Osteoblast (primary cell): ENCODE measurements around the gene PAQR6. TPM values are rescaled to one million over a fixed set of nuclear protein-coding genes. Genes with fewer than 3 reads are reported as not detected.

Experiments
- DNase-seq: peaks from one replicate; pipeline ENCODE4 v3.0.0; 2011; ENCODE audit warnings: low spot score, mixed read lengths; ENCODE audit not compliant: insufficient read length; ENCODE audit errors: missing footprints
- H2AFZ ChIP-seq: 2 replicates; pipeline ENCODE4 v1.6.0; 2011; ENCODE audit warnings: mild to moderate bottlenecking, low read length
- H3K27ac ChIP-seq: 2 replicates; pipeline ENCODE4 v1.5.1; 2011; ENCODE audit warnings: mild to moderate bottlenecking, low read depth, low read length, moderate library complexity
- H3K27me3 ChIP-seq: 2 replicates; pipeline ENCODE4 v1.6.0; 2012; ENCODE audit warnings: mild to moderate bottlenecking, control low read depth, inconsistent platforms, low read length, moderate library complexity; ENCODE audit not compliant: insufficient read depth
- H3K36me3 ChIP-seq: 2 replicates; pipeline ENCODE4 v1.5.1; 2011; ENCODE audit warnings: mild to moderate bottlenecking, low read length, control low read depth, moderate library complexity; ENCODE audit not compliant: insufficient read depth
- H3K4me1 ChIP-seq: 2 replicates; pipeline ENCODE4 v1.5.1; 2011; ENCODE audit warnings: mild to moderate bottlenecking, low read length, control low read depth, moderate library complexity; ENCODE audit not compliant: insufficient read depth
- H3K4me2 ChIP-seq: 2 replicates; pipeline ENCODE4 v1.6.0; 2011; ENCODE audit warnings: mild to moderate bottlenecking, low read length; ENCODE audit not compliant: insufficient read depth
- H3K4me3 ChIP-seq: fragments of 200-600 bp; sonication (generic); 3 replicates; pipeline ENCODE4 v1.5.1; 2012; ENCODE audit warnings: mild to moderate bottlenecking, low read length, inconsistent platforms; ENCODE audit not compliant: insufficient read depth
- H3K79me2 ChIP-seq: 2 replicates; pipeline ENCODE4 v1.6.0; 2012; ENCODE audit warnings: mild to moderate bottlenecking, low read length, control low read depth, inconsistent platforms; ENCODE audit not compliant: insufficient read depth
- H3K9me3 ChIP-seq: 2 replicates; pipeline ENCODE4 v1.5.1; 2011; ENCODE audit warnings: low read depth, low read length, control low read depth
- H4K20me1 ChIP-seq: 2 replicates; pipeline ENCODE4 v1.6.0; 2012; ENCODE audit warnings: mild to moderate bottlenecking, low read length, control low read depth; ENCODE audit not compliant: insufficient read depth
- CTCF ChIP-seq: IDR thresholded peaks from 2 replicates; pipeline ENCODE4 v1.5.1; 2011; ENCODE audit warnings: mild to moderate bottlenecking, low read depth, low read length, moderate library complexity; ENCODE audit errors: extremely low read depth
- total RNA-seq: library from RNA; depleted of rRNA; stranded (reverse); fragments of >200 nt; gene quantifications from 2 replicates; pipeline ENCODE4 v1.2.3, GENCODE V29; 2012

Gene PAQR6
- total RNA-seq, 1 donor, result 0.36 TPM

- no peak overlapping the region for H3K4me2 ChIP-seq
- H3K9me3 ChIP-seq, result no peaks in the 10 kb centered on the region
- no peak for TF ChIP-seq CTCF
- H3K79me2 ChIP-seq, result peaks cover 27% of the 10 kb centered on the region
- peaks cover 32% of the 10 kb centered on the region for H3K36me3 ChIP-seq
- no peak for DNase-seq
- no peaks in the 10 kb centered on the region for H3K27me3 ChIP-seq
- peaks cover 9% of the 10 kb centered on the region for H3K4me1 ChIP-seq
- H4K20me1 ChIP-seq, result no peaks in the 10 kb centered on the region
- H2AFZ ChIP-seq, result no peak overlapping the region
- no peak overlapping the region for H3K4me3 ChIP-seq
- no peak overlapping the region for H3K27ac ChIP-seq
Measured at GRCh38 chr1:156211243-156211642, 36.6 kb downstream of the PAQR6 start.

DNA sequence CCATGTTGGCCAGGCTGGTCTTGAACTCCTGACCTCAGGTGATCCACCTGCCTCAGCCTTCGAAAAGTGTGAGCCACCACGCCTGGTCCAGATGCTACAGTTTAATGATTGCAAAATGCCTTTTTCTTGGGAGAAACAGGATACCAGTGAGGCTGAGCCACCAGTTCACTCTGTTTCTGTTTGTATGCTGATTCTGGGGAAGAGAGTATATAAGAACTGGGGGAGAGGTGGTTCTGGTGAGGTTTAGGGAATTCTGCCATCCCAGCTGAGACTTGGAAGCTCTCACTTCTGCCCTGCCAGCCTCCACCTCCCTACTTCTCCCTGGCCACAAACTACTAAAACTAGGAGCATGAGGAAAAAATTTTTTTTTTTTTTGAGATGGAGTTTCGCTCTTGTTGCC is 43.2 kb downstream of the PAQR6 start:
- no peaks in the 10 kb centered on the region for H3K9me3 ChIP-seq
- H3K4me2 ChIP-seq, result no peak overlapping the region
- peaks cover 45% of the 10 kb centered on the region for H3K36me3 ChIP-seq
- peaks cover 52% of the 10 kb centered on the region for H3K79me2 ChIP-seq
- no peak for TF ChIP-seq CTCF
- H3K27ac ChIP-seq, result no peak overlapping the region
- no peaks in the 10 kb centered on the region for H3K27me3 ChIP-seq
- peaks cover 8% of the 10 kb centered on the region for H3K4me1 ChIP-seq
- peaks cover 4% of the 10 kb centered on the region for H4K20me1 ChIP-seq
- H2AFZ ChIP-seq, result no peak overlapping the region
- H3K4me3 ChIP-seq, result no peak overlapping the region
- DNase-seq, result no peak

DNA sequence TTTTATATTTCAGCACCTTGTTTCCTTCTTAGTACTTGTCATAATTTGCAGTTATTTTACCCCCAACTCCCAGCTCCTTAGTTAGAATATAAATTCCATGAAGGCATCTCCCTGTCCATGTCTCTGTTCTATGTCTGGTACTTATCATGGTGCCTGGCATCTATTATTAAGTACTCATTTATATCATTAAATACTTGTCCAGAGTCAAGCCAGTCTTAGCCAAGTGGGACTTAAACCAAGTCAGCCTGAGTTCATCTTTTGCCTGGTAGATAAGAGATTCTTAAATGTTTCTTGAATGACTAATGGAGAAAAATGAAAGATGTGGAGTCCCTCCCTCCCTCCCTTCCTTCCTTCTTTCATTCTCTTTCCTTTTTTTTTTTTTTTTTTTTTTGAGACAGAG is 44.5 kb downstream of the PAQR6 start:
- no peak for TF ChIP-seq CTCF
- H3K27me3 ChIP-seq, result no peaks in the 10 kb centered on the region
- H3K79me2 ChIP-seq, result peaks cover 62% of the 10 kb centered on the region
- no peak overlapping the region for H3K4me2 ChIP-seq
- no peak for DNase-seq
- no peak overlapping the region for H3K4me3 ChIP-seq
- no peaks in the 10 kb centered on the region for H3K9me3 ChIP-seq
- H3K4me1 ChIP-seq, result peaks cover 8% of the 10 kb centered on the region
- H3K27ac ChIP-seq, result no peak overlapping the region
- H2AFZ ChIP-seq, result no peak overlapping the region
- H3K36me3 ChIP-seq, result peaks cover 41% of the 10 kb centered on the region
- peaks cover 17% of the 10 kb centered on the region for H4K20me1 ChIP-seq

GRCh38 chr1:156200044-156200443 is 47.8 kb downstream of the PAQR6 start:
- DNase-seq, result no peak
- Histone ChIP-seq H3K4me2 (no peak overlapping the region), H3K4me3 (no peak overlapping the region), H3K9me3 (no peaks in the 10 kb centered on the region), H3K79me2 (peaks cover 82% of the 10 kb centered on the region), H2AFZ (no peak overlapping the region), H3K27me3 (no peaks in the 10 kb centered on the region), H4K20me1 (peaks cover 37% of the 10 kb centered on the region), H3K4me1 (peaks cover 8% of the 10 kb centered on the region), H3K36me3 (peaks cover 41% of the 10 kb centered on the region), H3K27ac (no peak overlapping the region)
- TF ChIP-seq CTCF, result no peak
